Measurements from ENCODE around the gene DEFB131B.
"Not testable (repeated sequence)": the region's sequence is repeated elsewhere in the genome, so short reads cannot be mapped to it uniquely, and the experiment has no call there.

DNA sequence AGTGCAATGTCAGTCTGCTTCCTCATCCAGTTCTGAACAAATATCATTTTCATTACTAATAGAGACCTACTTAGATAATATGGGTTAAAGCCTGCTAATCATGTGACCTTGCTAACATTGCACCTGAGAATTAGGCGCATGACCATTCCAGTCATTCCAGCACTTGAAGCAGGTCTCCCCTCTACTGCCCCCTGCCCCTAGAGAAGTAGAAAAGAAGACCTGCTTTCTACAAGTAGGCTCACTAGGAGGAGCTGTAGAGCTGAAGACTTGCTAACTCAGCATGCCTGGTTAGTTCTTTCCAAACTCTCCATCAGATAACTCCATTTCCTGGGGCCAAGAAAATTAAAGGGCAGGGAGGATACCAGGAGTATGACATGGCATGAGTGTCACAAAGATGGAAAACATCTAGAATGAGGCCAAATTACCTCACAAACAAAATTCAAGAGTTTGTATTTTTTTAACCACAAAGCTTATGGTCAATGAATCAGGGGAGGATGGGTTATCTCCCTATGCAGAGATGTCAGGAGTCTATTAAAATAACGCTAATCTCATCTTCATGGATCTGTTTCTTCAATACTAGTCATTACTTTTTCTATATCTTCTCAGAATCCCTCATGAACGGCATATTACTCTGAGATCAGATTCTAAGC is 14.2 kb upstream of the DEFB131B start:
- TF ChIP-seq, protein P1, sequence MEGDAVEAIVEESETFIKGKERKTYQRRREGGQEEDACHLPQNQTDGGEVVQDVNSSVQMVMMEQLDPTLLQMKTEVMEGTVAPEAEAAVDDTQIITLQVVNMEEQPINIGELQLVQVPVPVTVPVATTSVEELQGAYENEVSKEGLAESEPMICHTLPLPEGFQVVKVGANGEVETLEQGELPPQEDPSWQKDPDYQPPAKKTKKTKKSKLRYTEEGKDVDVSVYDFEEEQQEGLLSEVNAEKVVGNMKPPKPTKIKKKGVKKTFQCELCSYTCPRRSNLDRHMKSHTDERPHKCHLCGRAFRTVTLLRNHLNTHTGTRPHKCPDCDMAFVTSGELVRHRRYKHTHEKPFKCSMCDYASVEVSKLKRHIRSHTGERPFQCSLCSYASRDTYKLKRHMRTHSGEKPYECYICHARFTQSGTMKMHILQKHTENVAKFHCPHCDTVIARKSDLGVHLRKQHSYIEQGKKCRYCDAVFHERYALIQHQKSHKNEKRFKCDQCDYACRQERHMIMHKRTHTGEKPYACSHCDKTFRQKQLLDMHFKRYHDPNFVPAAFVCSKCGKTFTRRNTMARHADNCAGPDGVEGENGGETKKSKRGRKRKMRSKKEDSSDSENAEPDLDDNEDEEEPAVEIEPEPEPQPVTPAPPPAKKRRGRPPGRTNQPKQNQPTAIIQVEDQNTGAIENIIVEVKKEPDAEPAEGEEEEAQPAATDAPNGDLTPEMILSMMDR (conservative IDR thresholded peaks at IDR 0.05) = peak; percentile 89
- TF ChIP-seq ZFX (IDR thresholded peaks at IDR 0.05) = not testable (repeated sequence)
